ENCODE measurements around the gene AGPAT2. TPM values are rescaled to one million over a fixed set of nuclear protein-coding genes. Genes with fewer than 3 reads are reported as not detected.

AGPAT2 gene
- total and polyA plus RNA-seq, 9 donors: 11.3 to 22.2 (median 14.5) TPM

DNA sequence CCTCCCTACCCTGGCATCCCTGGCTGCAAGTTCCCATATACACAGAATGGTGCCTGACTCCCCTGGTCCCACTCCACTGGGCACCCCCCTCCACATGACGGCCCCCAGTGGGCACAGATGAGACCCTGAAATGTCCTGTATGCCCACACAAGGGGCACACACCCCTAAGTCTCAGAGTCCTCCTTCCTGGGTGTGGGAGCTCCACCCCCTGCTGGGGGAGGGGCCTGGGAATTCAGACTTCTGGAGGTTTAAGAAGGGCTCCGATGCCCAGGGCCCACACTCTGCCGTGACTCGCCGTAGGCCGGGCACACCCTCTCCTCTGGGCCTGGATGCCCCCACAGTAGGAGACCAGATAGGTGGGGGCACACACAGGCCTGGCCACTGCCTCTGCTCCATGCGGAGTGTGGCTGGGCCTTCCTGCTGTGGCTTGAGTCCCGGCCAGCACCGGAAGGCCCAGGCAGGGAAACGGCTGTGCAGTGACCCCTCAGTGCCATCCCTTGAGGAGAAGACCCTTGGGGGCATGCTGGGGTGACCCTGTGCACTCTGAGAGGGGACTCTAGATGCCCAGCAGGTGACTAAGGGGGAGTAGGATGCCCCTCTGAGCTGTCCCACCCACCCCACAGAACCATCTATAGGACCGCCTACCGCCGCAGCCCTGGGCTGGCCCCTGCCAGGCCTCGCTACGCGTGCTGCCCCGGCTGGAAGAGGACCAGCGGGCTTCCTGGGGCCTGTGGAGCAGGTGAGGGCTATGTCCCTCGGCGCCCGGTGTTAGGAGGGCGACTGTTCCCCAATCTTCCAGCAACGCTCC, 18.1 kb downstream of the AGPAT2 start:
- H3K27me3 ChIP-seq (ENCODE audit: control insufficient read depth, insufficient read depth, low read length): peaks cover 2% of the 10 kb centered on the region
- no peak overlapping the region for H3K27ac ChIP-seq (ENCODE audit: low read length)
- WGBS (ENCODE audit: insufficient coverage): 70% methylated on average over 19 of the region's 23 CpGs
- no peak for DNase-seq
- peaks cover 47% of the 10 kb centered on the region for H3K4me1 ChIP-seq (ENCODE audit: control insufficient read depth, insufficient read depth, low read length)
- H3K36me3 ChIP-seq (ENCODE audit: control insufficient read depth, insufficient read depth, low read length): peaks cover 26% of the 10 kb centered on the region
- H3K4me3 ChIP-seq (ENCODE audit: low read length): peak overlapping the region; percentile 43
- H3K9me3 ChIP-seq (replicated peaks; ENCODE audit: control insufficient read depth, low read depth, low read length): no peaks in the 10 kb centered on the region

DNA sequence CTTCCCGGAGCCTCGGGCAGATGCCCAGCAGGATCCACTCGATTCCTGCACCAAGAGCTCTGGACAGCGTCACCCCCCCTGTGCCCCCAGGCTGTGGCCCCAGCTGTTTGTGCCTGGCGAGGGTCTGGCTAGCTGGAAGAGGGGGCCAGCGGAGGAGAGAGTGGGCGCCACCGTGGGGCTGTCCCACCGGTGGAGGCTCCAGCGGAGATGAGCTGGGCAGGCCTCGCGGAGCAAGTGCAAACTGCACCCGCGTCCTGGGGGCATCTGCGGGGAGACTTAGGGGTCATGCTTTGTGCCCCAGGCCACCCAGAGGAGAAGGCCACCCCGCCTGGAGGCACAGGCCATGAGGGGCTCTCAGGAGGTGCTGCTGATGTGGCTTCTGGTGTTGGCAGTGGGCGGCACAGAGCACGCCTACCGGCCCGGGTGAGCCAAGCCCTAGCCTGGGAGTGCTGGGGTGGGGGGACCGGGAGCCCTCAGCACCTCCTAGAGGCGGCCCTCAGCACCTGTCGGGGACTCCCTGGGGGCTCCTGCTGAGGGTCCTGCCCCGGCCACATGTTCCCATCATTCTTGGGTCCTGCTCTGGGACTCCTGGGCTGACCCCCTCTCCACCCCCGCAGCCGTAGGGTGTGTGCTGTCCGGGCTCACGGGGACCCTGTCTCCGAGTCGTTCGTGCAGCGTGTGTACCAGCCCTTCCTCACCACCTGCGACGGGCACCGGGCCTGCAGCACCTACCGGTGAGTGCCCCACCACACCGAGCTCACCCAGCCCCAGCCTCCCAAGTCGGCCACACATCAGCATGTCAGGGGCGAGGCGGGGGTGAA, 19.1 kb downstream of the AGPAT2 start:
- DNase-seq: no peak
- Histone ChIP-seq H3K9me3 (replicated peaks; ENCODE audit: control insufficient read depth, low read depth, low read length) (no peaks in the 10 kb centered on the region), H3K27ac (ENCODE audit: low read length) (peak overlapping the region; percentile 90), H3K4me3 (ENCODE audit: low read length) (peak overlapping the region; percentile 43), H3K4me1 (ENCODE audit: control insufficient read depth, insufficient read depth, low read length) (peaks cover 50% of the 10 kb centered on the region), H3K27me3 (ENCODE audit: control insufficient read depth, insufficient read depth, low read length) (peaks cover 4% of the 10 kb centered on the region), H3K36me3 (ENCODE audit: control insufficient read depth, insufficient read depth, low read length) (peaks cover 29% of the 10 kb centered on the region)
- 68% methylated on average over 35 of the region's 40 CpGs for WGBS (ENCODE audit: insufficient coverage)

DNA sequence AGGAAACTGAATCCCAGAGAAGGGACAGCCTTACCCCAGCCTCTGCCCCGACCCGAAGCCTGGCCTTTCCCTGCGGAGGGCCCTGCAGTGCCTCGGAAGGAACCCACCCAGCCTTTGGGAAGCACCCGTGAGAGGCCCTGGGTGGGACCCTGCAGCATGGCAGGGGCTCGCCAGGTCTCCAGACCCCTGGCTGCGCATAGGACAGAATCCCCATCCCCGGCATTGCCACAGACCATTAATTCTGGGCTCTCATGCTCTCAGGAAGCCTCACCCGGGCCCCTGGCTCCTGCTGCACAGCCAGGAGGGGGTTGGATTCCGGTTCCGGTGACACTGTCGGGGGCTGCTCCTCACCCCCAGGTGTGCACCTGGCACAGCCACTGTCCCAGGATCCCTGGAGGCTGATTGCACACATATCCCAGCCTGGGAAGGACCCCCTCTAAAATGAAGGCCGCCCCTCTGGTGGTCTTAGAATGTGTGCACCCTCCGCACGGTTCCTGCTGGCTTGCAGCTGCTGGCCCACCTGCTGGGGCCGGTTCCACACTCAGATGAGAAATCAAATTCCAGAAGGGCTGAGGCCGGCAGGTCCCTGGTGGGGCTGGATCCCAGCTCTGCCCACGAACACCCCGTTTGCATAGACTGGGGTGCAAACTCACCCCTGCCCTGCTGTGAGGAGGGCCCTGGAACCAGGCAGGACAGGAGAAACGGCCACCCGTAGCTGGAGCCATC, 19.9 kb downstream of the AGPAT2 start:
- peaks cover 27% of the 10 kb centered on the region for H3K36me3 ChIP-seq (ENCODE audit: control insufficient read depth, insufficient read depth, low read length)
- H3K27ac ChIP-seq (ENCODE audit: low read length): peak overlapping the region; percentile 90
- H3K4me3 ChIP-seq (ENCODE audit: low read length): peak overlapping the region; percentile 43
- H3K4me1 ChIP-seq (ENCODE audit: control insufficient read depth, insufficient read depth, low read length): peaks cover 48% of the 10 kb centered on the region
- H3K27me3 ChIP-seq (ENCODE audit: control insufficient read depth, insufficient read depth, low read length): peaks cover 4% of the 10 kb centered on the region
- 32% methylated on average over 20 of the region's 21 CpGs for WGBS (ENCODE audit: insufficient coverage)
- no peaks in the 10 kb centered on the region for H3K9me3 ChIP-seq (replicated peaks; ENCODE audit: control insufficient read depth, low read depth, low read length)
- DNase-seq: no peak

DNA sequence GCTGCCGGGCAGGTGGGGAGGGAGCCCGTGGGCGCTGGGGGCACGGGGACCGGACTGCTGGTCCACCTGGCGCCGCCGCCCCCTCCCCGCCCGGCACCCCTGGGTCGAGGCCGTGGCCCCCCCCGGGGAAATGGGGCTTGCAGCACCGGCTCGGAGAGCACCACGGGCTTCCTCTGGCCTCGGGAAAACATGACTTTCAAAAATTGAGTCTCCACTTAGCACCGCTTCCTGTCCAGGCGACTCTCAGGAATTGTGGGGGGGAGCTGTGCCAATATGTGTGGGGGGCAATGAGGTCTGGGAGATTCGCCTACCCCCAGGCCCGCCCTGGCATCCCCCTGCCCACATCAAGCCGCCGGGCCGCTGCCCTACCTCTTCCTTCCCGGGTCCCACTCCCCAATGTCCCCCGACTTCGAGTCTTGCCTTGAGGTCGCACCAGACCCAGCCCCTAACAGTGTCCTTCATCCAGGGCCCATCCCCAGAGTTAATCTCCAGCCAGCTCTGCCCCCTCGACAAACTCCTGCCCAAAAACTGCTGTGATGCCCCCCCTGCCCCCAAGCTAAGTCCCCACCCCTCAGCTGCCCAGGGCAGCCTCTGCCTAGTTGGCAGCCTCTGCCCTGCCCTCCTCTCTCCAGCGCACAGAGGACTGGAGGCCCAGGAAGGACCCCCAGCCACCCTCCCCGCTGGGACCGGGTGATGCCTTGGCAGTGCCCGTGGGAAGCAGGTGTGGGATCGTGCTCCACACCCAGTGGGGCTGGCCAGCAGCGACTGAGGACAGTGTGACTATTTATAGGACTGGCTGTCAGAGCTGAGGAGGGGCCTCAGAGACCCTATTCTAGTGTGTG, 20.7 kb downstream of the AGPAT2 start:
- Histone ChIP-seq H3K9me3 (replicated peaks; ENCODE audit: control insufficient read depth, low read depth, low read length) (no peaks in the 10 kb centered on the region), H3K27ac (ENCODE audit: low read length) (peak overlapping the region; percentile 90), H3K27me3 (ENCODE audit: control insufficient read depth, insufficient read depth, low read length) (peaks cover 4% of the 10 kb centered on the region), H3K4me3 (ENCODE audit: low read length) (peak overlapping the region; percentile 43), H3K4me1 (ENCODE audit: control insufficient read depth, insufficient read depth, low read length) (peaks cover 40% of the 10 kb centered on the region), H3K36me3 (ENCODE audit: control insufficient read depth, insufficient read depth, low read length) (peaks cover 25% of the 10 kb centered on the region)
- DNase-seq: peak; percentile 72
- 15% methylated on average over 29 of the region's 35 CpGs for WGBS (ENCODE audit: insufficient coverage)

DNA sequence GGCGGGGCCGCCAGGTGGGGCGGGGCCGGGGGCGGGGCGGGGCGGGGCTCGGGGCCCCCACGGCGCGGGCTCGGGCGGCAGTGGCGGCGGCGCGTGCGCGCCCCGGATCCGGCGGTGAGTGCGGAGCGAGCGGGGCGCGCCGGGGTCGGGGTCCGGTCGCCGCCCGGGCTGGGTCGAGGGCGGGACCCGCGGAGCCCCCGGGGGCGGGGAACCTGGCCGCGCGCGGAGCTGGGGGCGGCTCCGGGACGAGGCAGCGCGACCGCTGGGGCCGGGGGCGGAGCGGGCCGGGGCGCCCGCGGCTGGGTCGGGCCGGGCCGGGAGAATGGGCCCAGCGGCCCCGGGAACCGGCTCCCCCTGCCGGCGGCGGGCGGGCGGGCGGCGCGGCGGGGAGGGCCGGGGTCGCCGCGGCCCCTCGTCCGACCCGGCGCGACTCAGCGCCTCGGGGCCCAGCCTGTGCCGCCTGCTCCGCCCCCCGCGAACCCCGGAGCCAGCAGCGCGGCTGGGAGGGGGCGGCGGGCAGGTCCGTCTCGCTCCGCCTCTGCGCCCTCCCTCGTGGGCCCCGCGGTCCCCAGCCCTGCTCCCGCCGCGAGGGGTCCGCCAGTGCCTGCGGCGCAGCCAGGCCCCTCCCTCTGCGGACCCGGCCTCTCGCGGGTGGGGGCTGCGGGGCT, 21.4 kb downstream of the AGPAT2 start:
- Histone ChIP-seq H3K4me1 (ENCODE audit: control insufficient read depth, insufficient read depth, low read length) (peaks cover 36% of the 10 kb centered on the region), H3K4me3 (ENCODE audit: low read length) (no peak overlapping the region), H3K9me3 (replicated peaks; ENCODE audit: control insufficient read depth, low read depth, low read length) (no peaks in the 10 kb centered on the region), H3K27ac (ENCODE audit: low read length) (no peak overlapping the region), H3K27me3 (ENCODE audit: control insufficient read depth, insufficient read depth, low read length) (peaks cover 4% of the 10 kb centered on the region), H3K36me3 (ENCODE audit: control insufficient read depth, insufficient read depth, low read length) (peaks cover 25% of the 10 kb centered on the region)
- under 1% methylated on average over 94 of the region's 109 CpGs for WGBS (ENCODE audit: insufficient coverage)
- no peak for DNase-seq

DNA sequence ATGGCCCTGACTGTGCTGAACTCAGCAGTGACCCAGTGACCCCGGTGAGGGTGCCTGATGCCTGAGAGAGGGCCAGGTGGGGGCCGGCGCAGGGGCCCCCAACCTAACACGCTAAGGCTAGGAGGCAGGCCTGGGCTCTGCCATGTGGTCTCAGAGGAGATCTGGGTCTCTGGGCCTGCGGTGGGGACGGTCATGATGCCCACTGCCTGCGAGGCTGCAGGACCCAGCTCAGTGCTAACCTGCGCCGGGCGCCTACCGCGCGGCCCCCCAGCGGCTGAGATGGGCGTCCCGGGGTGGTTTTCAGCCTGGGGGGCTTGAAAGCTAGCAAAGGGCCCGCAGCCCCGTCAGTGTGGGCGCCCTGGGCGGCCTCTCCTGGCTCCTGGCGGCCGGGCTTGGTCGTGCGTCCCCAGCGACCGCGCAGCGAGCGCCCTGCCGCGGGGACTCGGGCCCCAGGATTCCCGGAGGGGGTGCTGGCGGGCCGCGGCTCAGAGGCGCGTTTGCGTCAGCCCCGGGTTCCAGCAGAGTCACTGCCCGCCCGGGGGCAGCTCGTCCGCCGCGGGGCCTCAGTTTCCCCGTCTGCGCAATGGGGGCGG, 22.1 kb downstream of the AGPAT2 start:
- WGBS (ENCODE audit: insufficient coverage): 10% methylated on average over 48 of the region's 49 CpGs
- H3K9me3 ChIP-seq (replicated peaks; ENCODE audit: control insufficient read depth, low read depth, low read length): no peaks in the 10 kb centered on the region
- DNase-seq: no peak
- peaks cover 20% of the 10 kb centered on the region for H3K36me3 ChIP-seq (ENCODE audit: control insufficient read depth, insufficient read depth, low read length)
- H3K27ac ChIP-seq (ENCODE audit: low read length): peak overlapping the region; percentile 44
- H3K4me1 ChIP-seq (ENCODE audit: control insufficient read depth, insufficient read depth, low read length): peaks cover 36% of the 10 kb centered on the region
- H3K27me3 ChIP-seq (ENCODE audit: control insufficient read depth, insufficient read depth, low read length): peaks cover 4% of the 10 kb centered on the region
- H3K4me3 ChIP-seq (ENCODE audit: low read length): peak overlapping the region; percentile 49

DNA sequence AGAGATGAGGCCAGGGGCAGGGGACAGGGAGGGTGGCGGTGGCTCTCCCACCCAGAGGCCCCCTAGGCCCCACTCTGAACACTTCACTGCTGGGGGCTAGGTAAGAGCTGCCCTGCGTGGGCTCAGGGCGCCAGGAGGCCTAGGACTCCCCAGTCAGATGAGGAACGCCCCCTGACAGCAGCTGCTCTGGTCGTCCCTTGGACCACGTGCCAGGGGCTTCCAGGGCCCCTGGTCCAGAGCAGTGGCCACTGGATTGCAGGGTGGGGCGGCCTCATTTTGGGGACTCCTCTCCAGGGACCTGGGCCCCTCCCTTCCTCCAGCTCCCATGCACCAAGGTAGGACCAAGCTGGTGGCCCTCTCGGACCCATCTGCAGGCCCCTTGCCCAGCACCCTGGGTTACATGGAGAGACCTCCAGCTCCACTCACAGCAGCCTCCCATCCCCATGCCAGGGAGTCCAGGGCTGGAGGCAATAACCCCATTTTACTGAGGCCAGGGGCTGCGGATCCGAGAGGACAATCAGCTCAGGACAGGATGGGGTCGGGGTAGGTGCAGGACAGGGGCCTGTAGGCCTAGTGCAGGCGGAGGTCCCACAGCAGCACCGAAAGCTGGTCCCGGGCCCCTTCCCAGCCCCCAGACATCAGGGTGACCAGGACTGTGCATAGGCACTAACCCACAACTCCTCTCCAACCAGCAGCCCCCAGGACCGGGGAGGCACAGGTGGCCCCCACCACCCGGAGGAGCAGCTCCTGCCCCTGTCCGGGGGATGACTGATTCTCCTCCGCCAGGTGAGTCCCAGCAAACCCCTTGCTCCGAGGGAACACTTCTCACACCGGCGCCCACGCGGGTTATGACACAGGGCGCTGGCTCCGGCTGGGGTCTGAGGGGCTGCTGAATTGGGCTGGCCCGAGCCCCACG, 23.0 kb downstream of the AGPAT2 start:
- Histone ChIP-seq H3K36me3 (ENCODE audit: control insufficient read depth, insufficient read depth, low read length) (peaks cover 11% of the 10 kb centered on the region), H3K27me3 (ENCODE audit: control insufficient read depth, insufficient read depth, low read length) (peaks cover 8% of the 10 kb centered on the region), H3K9me3 (replicated peaks; ENCODE audit: control insufficient read depth, low read depth, low read length) (no peaks in the 10 kb centered on the region), H3K4me1 (ENCODE audit: control insufficient read depth, insufficient read depth, low read length) (peaks cover 36% of the 10 kb centered on the region), H3K4me3 (ENCODE audit: low read length) (peak overlapping the region; percentile 49), H3K27ac (ENCODE audit: low read length) (peak overlapping the region; percentile 67)
- no peak for DNase-seq
- 79% methylated on average over 24 of the region's 27 CpGs for WGBS (ENCODE audit: insufficient coverage)

Measured in muscle of leg (tissue), 11 donors.